Endothelial cell of umbilical vein (primary cell): ENCODE data around the gene FNBP1L. TPM values are rescaled to one million over a fixed set of nuclear protein-coding genes. Genes with fewer than 3 reads are reported as not detected.

Experiments
- BruUV-seq: library from RNA; stranded (reverse); fragments of 400-500 nt; replicated peaks from 2 replicates; lab custom pipeline; 2021; lab: Mats Ljungman, UMichigan
- CTCF ChIA-PET: fragments of 300-600, 350-600 bp; sonication (Branson Sonifier 250); formaldehyde crosslinking; loops from one replicate; lab custom pipeline; 2021; ENCODE audit warnings: antibody characterized with exemption, inconsistent platforms; lab: Charles Lee
- POLR2A ChIA-PET: fragments of 300-600, 350-600 bp; sonication (Branson Sonifier 250); formaldehyde crosslinking; loops from one replicate; lab custom pipeline; 2021; ENCODE audit warnings: antibody characterized with exemption, inconsistent platforms; lab: Charles Lee
- DNase-seq: peaks from one replicate; pipeline ENCODE4 v3.0.0-alpha.2; 2011; ENCODE audit warnings: low read depth, low spot score
- FAIRE-seq: peaks from 2 replicates; lab custom pipeline; 2011; peaks lifted over from hg19 to GRCh38; lab: Jason Lieb, UNC
- H2AFZ ChIP-seq: 2 replicates; pipeline ENCODE4 v1.6.0; 2012; ENCODE audit warnings: low read depth, low read length, control low read depth, inconsistent platforms
- H3K27ac ChIP-seq: 2 replicates; pipeline ENCODE4 v1.5.1; 2011; ENCODE audit warnings: low read depth, mild to moderate bottlenecking, control low read depth, low read length, moderate library complexity; ENCODE audit not compliant: insufficient read depth
- H3K27me3 ChIP-seq, 2 experiments: 2 replicates each; pipeline versions ENCODE4 v1.6.0 to v1.6.1; 2011; ENCODE audit warnings: low read length in 2 of 2, mixed read lengths in 1 of 2; ENCODE audit not compliant: control insufficient read depth in 2 of 2, insufficient read depth in 2 of 2
- H3K36me3 ChIP-seq, 2 experiments: 2 replicates in 1 of 2; 3 replicates in 1 of 2; pipeline ENCODE4 v1.5.1; 2011; ENCODE audit warnings: low read length in 2 of 2, mild to moderate bottlenecking in 1 of 2, moderate library complexity in 1 of 2; ENCODE audit not compliant: control insufficient read depth in 2 of 2, insufficient read depth in 2 of 2; ENCODE audit errors: extremely low read depth in 1 of 2
- H3K4me1 ChIP-seq: 3 replicates; pipeline ENCODE4 v1.5.1; 2011; ENCODE audit warnings: mild to moderate bottlenecking, low read length; ENCODE audit not compliant: control insufficient read depth, insufficient read depth; ENCODE audit errors: extremely low read depth
- H3K4me2 ChIP-seq: 2 replicates; pipeline ENCODE4 v1.6.1; 2011; ENCODE audit warnings: low read length, control low read depth, mixed read lengths; ENCODE audit not compliant: insufficient read depth
- H3K4me3 ChIP-seq, 3 experiments: fragments of 200-600 bp in 1 of 3; sonication (generic), shearing (Covaris generic) in 1 of 3; replicated peaks in 1 of 3; 2 replicates each; pipeline ENCODE4 v1.5.1; 2011 to 2016; ENCODE audit warnings: control low read depth in 3 of 3, low read length in 3 of 3, mild to moderate bottlenecking in 2 of 3, inconsistent platforms in 1 of 3, low read depth in 1 of 3, moderate library complexity in 1 of 3; ENCODE audit not compliant: insufficient read depth in 1 of 3
- H3K79me2 ChIP-seq: 2 replicates; pipeline ENCODE4 v1.6.0; 2012; ENCODE audit warnings: low read length, inconsistent platforms; ENCODE audit not compliant: control insufficient read depth, insufficient read depth
- H3K9ac ChIP-seq: replicated peaks from 2 replicates; pipeline ENCODE3; 2011; ENCODE audit warnings: low read length, control low read depth; ENCODE audit not compliant: insufficient read depth; ENCODE audit errors: extremely low read depth
- H3K9me1 ChIP-seq: replicated peaks from 3 replicates; pipeline ENCODE4 v1.6.0; 2011; ENCODE audit warnings: mild to moderate bottlenecking, low read length; ENCODE audit not compliant: control insufficient read depth, insufficient read depth; ENCODE audit errors: extremely low read depth
- H3K9me3 ChIP-seq: replicated peaks from 2 replicates; pipeline ENCODE4 v1.5.1; 2012; ENCODE audit warnings: low read length, inconsistent platforms; ENCODE audit not compliant: control insufficient read depth, insufficient read depth
- H4K20me1 ChIP-seq: replicated peaks from 2 replicates; pipeline ENCODE3; 2011; ENCODE audit warnings: mild to moderate bottlenecking, low read length; ENCODE audit not compliant: control insufficient read depth, insufficient read depth; ENCODE audit errors: extremely low read depth
- EZH2 ChIP-seq: IDR thresholded peaks from 2 replicates; pipeline ENCODE4 v1.6.1; 2012; ENCODE audit warnings: borderline replicate concordance, low read depth, mild to moderate bottlenecking, moderate library complexity, low read length, inconsistent platforms; ENCODE audit not compliant: severe bottlenecking
- MYC ChIP-seq: IDR thresholded peaks from one replicate; pipeline ENCODE4 v1.6.1; 2011; ENCODE audit warnings: mild to moderate bottlenecking, low read depth, low read length
- POLR2AphosphoS5 ChIP-seq: IDR thresholded peaks from 2 replicates; pipeline ENCODE4 v1.6.1; 2012; ENCODE audit warnings: low read depth, mild to moderate bottlenecking, control low read depth, low read length, moderate library complexity; ENCODE audit not compliant: insufficient read depth
- dilution Hi-C: fragments of 300-500 bp; cut with MboI; formaldehyde crosslinking; loops from one replicate; pipeline ENCODE4 v1.15.0; 2019; ENCODE audit warnings: low sequenced_read_pairs; ENCODE audit not compliant: extremely low pct_ligation_motif_present
- intact Hi-C: fragments of 100-400 bp; cut with micrococcal nuclease; formaldehyde crosslinking; loops from one replicate; pipeline ENCODE4 v1.10.0; 2022
- polyA plus RNA-seq, 4 experiments: library from polyadenylated mRNA; depleted of rRNA in 3 of 4; stranded (reverse) in 3 of 4; unstranded in 1 of 4; fragments of >200 nt; gene quantifications; 2 replicates each; pipeline versions ENCODE4 v1.2.1 to v1.2.3, GENCODE V29; 2011 to 2012; ENCODE audit warnings: missing spikeins in 1 of 4
- total RNA-seq: library from RNA; stranded (reverse); gene quantifications from 2 replicates; pipeline ENCODE4 v1.2.3, GENCODE V29; 2021
- TF ChIP-seq, protein P1 (sequence below): IDR thresholded peaks from 2 replicates; pipeline ENCODE4 v1.6.1; 2011; ENCODE audit not compliant: insufficient read depth, insufficient read length
- TF ChIP-seq, protein P2 (sequence below), 2 donors: IDR thresholded peaks; 1 replicate in 1 of 2; 2 replicates in 1 of 2; pipeline ENCODE4 v1.5.1; 2011; ENCODE audit warnings: low read length in 2 of 2, mild to moderate bottlenecking in 2 of 2, moderate library complexity in 2 of 2, control low read depth in 1 of 2, inconsistent platforms in 1 of 2, low read depth in 1 of 2; ENCODE audit not compliant: insufficient read depth in 1 of 2; ENCODE audit errors: extremely low read depth in 1 of 2

Gene FNBP1L
- total and polyA plus RNA-seq, 2 donors (not counting 3 experiments of a cell fraction or from before 2014, with no cell fraction given), result 28.1 to 56.4 TPM

DNA sequence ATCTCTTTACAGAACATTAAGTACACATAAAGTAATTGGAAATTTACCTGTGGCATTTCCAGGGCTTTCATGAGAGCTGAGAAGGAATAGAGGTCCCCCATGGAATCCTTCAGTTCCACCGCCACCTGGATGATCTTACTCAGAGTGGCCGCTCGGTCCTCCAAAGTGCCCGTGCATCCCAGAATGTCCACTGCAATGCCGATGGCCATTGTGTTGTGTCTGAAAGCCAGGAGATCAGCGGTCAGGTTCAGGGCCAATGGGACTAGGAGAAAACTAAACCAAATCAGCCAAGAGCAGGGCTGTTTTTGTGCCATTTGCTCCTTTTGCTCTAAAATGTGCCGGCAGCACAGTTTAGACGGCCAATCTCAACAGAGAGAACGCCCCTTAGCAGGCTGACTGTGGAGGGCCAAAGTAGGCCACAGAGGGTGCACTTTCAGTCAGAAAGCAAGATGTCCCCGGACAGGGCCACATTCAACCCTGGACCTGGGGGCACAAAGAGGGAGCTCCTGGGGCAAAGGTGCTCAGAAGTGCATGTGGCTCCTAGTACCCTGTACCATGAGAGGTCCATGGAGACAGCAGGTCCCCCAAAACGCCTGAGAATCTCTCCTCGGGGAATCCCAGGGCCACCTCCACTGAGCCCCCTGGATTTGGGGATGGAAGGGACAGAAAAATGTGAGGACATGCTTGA, 123.8 kb downstream of the FNBP1L start:
- Histone ChIP-seq H3K27me3 (no peaks in the 10 kb centered on the region), H3K4me1 (peaks cover 16% of the 10 kb centered on the region), H3K9ac (no peak overlapping the region), H3K4me2 (no peak overlapping the region), H3K4me3 (no peak overlapping the region), H3K9me3 (no peaks in the 10 kb centered on the region), H3K36me3 (peaks cover 29 to 35% of the 10 kb centered on the region in 2 experiments), H3K27ac (no peak overlapping the region), H4K20me1 (no peaks in the 10 kb centered on the region), H3K9me1 (no peaks in the 10 kb centered on the region), H2AFZ (no peak overlapping the region), H3K79me2 (no peaks in the 10 kb centered on the region)
- no peak for DNase-seq
- FAIRE-seq, result no peak
- BruUV-seq, result no TSS peak
- ChIA-PET CTCF (interaction anchor here (0.9 to 2.0 kb wide), 3 partner anchors 11 to 273 kb away, joined by 3 to 7 read pairs (median 3); no protein-coding TSS in a partner anchor), POLR2A (interaction anchor here (0.7 kb wide), 1 partner anchor 12 kb away, joined by 3 read pairs; no protein-coding TSS in a partner anchor)
- dilution Hi-C loops (no loop called here), intact Hi-C loops (no loop called here)
- TF ChIP-seq POLR2AphosphoS5, result no peak
- TF ChIP-seq EZH2, result no peak
- TF ChIP-seq, protein P1, sequence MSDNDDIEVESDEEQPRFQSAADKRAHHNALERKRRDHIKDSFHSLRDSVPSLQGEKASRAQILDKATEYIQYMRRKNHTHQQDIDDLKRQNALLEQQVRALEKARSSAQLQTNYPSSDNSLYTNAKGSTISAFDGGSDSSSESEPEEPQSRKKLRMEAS, result no peak
- TF ChIP-seq, protein P2, sequence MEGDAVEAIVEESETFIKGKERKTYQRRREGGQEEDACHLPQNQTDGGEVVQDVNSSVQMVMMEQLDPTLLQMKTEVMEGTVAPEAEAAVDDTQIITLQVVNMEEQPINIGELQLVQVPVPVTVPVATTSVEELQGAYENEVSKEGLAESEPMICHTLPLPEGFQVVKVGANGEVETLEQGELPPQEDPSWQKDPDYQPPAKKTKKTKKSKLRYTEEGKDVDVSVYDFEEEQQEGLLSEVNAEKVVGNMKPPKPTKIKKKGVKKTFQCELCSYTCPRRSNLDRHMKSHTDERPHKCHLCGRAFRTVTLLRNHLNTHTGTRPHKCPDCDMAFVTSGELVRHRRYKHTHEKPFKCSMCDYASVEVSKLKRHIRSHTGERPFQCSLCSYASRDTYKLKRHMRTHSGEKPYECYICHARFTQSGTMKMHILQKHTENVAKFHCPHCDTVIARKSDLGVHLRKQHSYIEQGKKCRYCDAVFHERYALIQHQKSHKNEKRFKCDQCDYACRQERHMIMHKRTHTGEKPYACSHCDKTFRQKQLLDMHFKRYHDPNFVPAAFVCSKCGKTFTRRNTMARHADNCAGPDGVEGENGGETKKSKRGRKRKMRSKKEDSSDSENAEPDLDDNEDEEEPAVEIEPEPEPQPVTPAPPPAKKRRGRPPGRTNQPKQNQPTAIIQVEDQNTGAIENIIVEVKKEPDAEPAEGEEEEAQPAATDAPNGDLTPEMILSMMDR (IDR thresholded peaks at IDR 0.05; ENCODE audit: extremely low read depth in 1 of 2, insufficient read depth in 1 of 2, low read depth in 1 of 2, low read length in 2 of 2), result no peak
- no peak for TF ChIP-seq MYC
